Ishikawa (cell line): ENCODE measurements around the gene ASTN2.

Source experiments
- CEBPB ChIP-seq: IDR thresholded peaks from 2 replicates; pipeline ENCODE4 v1.6.1; 2012
- CREB1 ChIP-seq: IDR thresholded peaks from 2 replicates; pipeline ENCODE4 v1.6.1; 2012; ENCODE audit warnings: low read depth
- EP300 ChIP-seq: IDR thresholded peaks from 2 replicates; pipeline ENCODE4 v1.6.1; 2012; ENCODE audit warnings: borderline replicate concordance
- NFIC ChIP-seq: IDR thresholded peaks from 2 replicates; pipeline ENCODE4 v1.6.1; 2012
- RAD21 ChIP-seq: IDR thresholded peaks from 2 replicates; pipeline ENCODE4 v1.6.1; 2012; ENCODE audit warnings: low read depth
- TAF1 ChIP-seq: IDR thresholded peaks from 2 replicates; pipeline ENCODE4 v1.6.1; 2012; ENCODE audit warnings: low read depth, mild to moderate bottlenecking
- TEAD4 ChIP-seq: IDR thresholded peaks from 2 replicates; pipeline ENCODE4 v1.6.1; 2012
- TF ChIP-seq, protein P1 (sequence below): IDR thresholded peaks from 2 replicates; pipeline ENCODE4 v1.6.1; 2012
- TF ChIP-seq, protein P2 (sequence below): IDR thresholded peaks from 2 replicates; pipeline ENCODE4 v1.6.1; 2012

DNA sequence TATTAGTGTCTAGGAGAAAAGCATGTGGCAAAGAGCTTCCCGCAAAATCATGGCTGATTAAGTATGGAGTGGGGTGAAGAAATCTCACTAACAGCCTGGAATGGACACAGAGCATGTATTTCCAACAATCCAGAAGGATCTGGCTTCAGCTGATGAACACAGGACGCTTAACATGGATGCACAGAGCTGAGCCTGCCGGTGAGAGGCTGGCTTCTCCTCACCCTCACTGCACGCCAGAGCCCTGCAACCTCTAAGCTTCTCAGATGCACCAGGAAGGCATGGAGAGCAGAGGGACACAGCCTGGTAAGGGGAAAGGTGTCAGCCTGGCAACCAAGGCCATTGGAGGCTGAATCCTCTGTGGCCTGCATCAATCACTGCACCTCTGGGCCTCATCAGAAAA, 429.3 kb downstream of the ASTN2 start:
- TF ChIP-seq TAF1 (no peak), CEBPB (no peak), TEAD4 (no peak), NFIC (no peak), CREB1 (no peak), RAD21 (no peak), EP300 (no peak)
- TF ChIP-seq, protein P1, sequence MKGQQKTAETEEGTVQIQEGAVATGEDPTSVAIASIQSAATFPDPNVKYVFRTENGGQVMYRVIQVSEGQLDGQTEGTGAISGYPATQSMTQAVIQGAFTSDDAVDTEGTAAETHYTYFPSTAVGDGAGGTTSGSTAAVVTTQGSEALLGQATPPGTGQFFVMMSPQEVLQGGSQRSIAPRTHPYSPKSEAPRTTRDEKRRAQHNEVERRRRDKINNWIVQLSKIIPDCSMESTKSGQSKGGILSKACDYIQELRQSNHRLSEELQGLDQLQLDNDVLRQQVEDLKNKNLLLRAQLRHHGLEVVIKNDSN: no peak
- TF ChIP-seq, protein P2, sequence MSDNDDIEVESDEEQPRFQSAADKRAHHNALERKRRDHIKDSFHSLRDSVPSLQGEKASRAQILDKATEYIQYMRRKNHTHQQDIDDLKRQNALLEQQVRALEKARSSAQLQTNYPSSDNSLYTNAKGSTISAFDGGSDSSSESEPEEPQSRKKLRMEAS: no peak
